HuH-7 (cell line): Measurements from ENCODE around the gene COMMD2.

Experiments
- DNase-seq: peaks from one replicate; pipeline ENCODE4 v3.0.0; 2011; ENCODE audit warnings: low spot score

The COMMD2 gene

DNA sequence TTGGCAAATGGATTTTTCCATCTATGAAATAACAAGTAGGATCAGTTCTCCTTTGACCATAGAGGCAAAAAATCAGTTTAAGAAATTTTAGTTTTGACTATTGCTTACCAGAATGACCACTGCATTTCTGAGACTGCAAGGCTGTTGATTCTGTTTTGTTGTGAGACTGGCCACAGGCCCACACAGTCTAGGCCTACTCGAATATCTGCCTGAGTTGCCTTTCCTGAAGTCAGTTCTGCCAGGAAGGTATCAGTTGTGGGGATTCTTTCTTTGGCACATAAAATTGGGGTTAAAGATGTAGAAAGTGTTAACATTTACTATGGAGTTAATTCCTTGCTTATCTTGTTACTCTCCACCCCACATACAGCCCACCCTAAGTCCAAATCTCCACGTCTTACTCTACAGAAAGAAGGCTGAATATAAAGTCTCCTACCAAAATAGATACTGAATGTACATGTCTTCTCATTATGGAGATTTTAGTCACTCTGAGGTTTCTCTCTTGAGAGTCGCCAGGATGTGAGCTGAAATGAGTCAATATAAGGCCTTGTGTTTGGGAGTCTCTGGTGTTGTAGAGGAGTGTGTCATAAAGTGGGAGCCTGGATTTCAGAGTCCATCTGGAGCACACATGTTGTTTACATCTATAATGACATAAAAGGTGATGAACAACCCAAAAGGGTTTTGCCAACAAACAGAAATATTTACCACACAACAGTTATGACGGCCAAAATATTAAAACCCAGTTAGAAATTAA lies 49.4 kb downstream of the COMMD2 start:
- DNase-seq, result no peak

GRCh38 chr3:149701977-149702350 lies 50.3 kb downstream of the COMMD2 start:
- DNase-seq, result no peak

GRCh38 chr3:149701206-149701976 lies 50.9 kb downstream of the COMMD2 start:
- no peak for DNase-seq
